ENCODE data around the gene GAK. TPM values are rescaled to one million over a fixed set of nuclear protein-coding genes. Genes with fewer than 3 reads are reported as not detected.

GAK gene
- total RNA-seq, 2 donors from 2014 or later, result 104 to 121 TPM

DNA sequence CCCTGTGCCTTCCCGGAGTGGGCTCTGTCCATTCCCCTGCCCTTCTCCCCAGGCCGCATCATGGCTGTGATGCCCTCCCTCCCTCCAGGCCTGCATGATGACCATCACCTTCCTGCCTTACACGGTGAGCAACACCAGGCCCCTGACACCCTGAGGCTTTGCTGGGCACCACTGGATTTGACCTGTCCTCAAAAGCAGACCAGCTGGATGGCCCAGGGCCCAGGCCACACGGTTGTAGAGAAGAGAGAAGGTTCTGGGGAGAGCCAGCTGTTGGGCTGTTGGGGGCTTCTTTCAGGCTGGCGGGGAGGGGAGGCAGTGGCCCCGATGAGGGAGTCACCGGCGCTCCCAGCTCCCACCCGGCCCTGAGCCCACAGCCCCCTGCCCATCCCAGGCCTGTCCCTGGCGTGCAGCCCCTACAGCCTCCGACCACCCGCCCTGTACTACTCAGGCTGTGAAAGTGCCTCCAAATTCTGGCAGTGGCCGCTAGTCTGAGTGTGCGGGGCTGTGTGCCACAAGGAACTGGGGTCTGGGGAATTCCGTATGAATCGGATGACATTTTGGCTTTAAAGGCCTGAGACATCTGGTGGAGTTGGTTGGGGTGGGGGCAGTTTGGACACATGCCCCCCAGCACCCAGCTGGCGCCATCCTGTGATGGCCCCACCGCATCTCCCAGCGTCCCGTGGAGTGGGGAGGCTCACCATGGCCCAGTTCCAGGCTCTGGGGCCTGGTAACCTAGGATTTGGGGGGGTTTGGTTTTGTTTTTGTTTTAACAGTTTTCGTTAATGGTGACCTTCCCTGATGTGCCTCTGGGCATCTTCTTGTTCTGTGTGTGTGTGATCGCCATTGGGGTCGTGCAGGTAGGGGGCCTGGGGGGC is 19.7 kb upstream of the GAK start:
- TF ChIP-seq, protein P1, sequence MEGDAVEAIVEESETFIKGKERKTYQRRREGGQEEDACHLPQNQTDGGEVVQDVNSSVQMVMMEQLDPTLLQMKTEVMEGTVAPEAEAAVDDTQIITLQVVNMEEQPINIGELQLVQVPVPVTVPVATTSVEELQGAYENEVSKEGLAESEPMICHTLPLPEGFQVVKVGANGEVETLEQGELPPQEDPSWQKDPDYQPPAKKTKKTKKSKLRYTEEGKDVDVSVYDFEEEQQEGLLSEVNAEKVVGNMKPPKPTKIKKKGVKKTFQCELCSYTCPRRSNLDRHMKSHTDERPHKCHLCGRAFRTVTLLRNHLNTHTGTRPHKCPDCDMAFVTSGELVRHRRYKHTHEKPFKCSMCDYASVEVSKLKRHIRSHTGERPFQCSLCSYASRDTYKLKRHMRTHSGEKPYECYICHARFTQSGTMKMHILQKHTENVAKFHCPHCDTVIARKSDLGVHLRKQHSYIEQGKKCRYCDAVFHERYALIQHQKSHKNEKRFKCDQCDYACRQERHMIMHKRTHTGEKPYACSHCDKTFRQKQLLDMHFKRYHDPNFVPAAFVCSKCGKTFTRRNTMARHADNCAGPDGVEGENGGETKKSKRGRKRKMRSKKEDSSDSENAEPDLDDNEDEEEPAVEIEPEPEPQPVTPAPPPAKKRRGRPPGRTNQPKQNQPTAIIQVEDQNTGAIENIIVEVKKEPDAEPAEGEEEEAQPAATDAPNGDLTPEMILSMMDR (conservative IDR thresholded peaks at IDR 0.05), result no peak
- peaks cover 13% of the 10 kb centered on the region for H3K36me3 Mint-ChIP-seq (ENCODE audit: low read depth)
- WGBS, 2 experiments (ENCODE audit: insufficient coverage in 1 of 2, insufficient read length in 1 of 2), result 92 to 94% methylated on average over 7 to 23 of the region's 23 CpGs

DNA sequence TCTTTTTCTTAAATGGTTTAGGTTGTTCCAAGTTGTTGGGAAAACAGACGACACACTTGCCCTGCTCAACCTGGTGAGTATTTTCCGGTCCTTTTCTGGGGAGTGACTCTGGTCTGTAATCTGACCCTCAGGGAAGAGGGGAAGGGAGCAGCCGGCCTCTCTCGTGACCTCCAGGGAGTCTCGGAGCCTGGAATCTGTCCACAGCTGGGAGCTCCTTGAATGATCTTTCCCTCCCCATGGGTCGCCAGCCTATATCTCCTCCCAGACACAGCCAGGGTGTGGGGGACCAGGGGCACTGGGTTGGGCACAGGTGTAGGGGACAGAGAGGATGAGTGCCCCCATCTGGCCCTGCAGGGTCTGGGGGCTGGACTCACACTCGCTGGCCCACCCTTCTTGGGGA is 19.1 kb upstream of the GAK start:
- Mint-ChIP-seq H3K4me1 (peaks cover 11% of the 10 kb centered on the region), H3K27ac (no peak overlapping the region), H3K36me3 (ENCODE audit: low read depth) (peaks cover 9% of the 10 kb centered on the region)

More for the DNA sequence above, 19.7 kb upstream of the GAK start:
- no peaks in the 10 kb centered on the region for H3K36me3 ChIP-seq (ENCODE audit: control insufficient read depth, insufficient read depth, low read length)
- no peaks in the 10 kb centered on the region for H3K4me1 ChIP-seq (ENCODE audit: control insufficient read depth, insufficient read depth, low read length)
- Mint-ChIP-seq H3K4me3 (no peak overlapping the region), H3K27ac (no peak overlapping the region), H3K27me3 (ENCODE audit: insufficient read depth) (no peaks in the 10 kb centered on the region), H3K4me1 (peaks cover 11% of the 10 kb centered on the region), H3K9me3 (no peaks in the 10 kb centered on the region)
- DNase-seq, result no peak
- H3K27ac ChIP-seq (ENCODE audit: low read depth, low read length), result no peak overlapping the region
- H3K9me3 ChIP-seq (ENCODE audit: control insufficient read depth, low read length), result no peaks in the 10 kb centered on the region
- H3K4me3 ChIP-seq (ENCODE audit: low read length), result no peak overlapping the region
- no peaks in the 10 kb centered on the region for H3K27me3 ChIP-seq (ENCODE audit: control insufficient read depth, insufficient read depth, low read length, poor library complexity, severe bottlenecking)
- no peak overlapping the region for H3K9ac ChIP-seq (ENCODE audit: extremely low read depth, low read length, poor library complexity, severe bottlenecking)

DNA sequence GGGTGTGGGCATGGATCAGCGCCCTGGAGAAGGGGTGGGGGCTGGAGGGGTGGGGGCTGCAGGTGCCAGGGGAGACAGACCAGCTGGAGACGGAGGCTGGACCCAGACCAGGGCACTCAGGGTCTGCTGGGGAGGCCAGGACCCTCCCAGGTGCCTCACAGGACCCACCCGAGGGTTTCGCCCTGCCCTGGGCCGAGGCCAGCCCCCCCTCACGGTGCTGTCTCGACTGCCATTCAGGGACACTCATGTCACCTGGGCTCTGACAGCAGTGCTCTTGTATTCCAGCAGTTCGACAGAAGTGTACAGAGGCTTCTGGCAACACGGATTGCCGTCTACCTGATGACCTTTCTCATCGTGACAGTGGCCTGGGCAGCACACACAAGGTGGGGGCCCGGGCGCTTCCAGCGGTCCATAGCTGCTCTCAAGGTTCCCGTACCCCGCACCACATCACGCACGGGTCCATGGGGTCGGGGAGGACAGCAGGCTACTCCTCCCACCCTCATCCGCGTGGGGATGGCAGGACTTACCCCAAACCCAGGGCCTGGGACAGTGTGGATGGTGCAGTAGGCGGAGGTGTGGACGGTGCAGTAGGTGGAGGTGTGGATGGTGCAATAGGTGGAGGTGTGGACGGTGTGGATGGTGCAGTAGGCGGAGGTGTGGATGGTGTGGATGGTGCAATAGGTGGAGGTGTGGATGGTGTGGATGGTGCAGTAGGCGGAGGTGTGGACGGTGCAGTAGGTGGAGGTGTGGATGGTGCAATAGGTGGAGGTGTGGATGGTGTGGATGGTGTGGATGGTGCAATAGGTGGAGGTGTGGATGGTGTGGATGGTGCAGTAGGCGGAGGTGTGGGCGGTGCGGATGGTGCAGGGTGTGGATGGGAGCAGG is 18.3 kb upstream of the GAK start:
- no peaks in the 10 kb centered on the region for H3K9me3 ChIP-seq (ENCODE audit: control insufficient read depth, low read length)
- no peak overlapping the region for H3K27ac Mint-ChIP-seq
- peaks cover 9% of the 10 kb centered on the region for H3K4me1 ChIP-seq (ENCODE audit: control insufficient read depth, insufficient read depth, low read length)
- no peak overlapping the region for H3K9ac ChIP-seq (ENCODE audit: extremely low read depth, low read length, poor library complexity, severe bottlenecking)
- WGBS, 2 experiments (ENCODE audit: insufficient coverage in 1 of 2, insufficient read length in 1 of 2), result 94 to 96% methylated on average over 12 to 30 of the region's 30 CpGs
- H3K27me3 ChIP-seq (ENCODE audit: control insufficient read depth, insufficient read depth, low read length, poor library complexity, severe bottlenecking), result no peaks in the 10 kb centered on the region
- no peak overlapping the region for H3K4me3 Mint-ChIP-seq
- H3K36me3 Mint-ChIP-seq (ENCODE audit: low read depth), result peaks cover 9% of the 10 kb centered on the region
- no peaks in the 10 kb centered on the region for H3K27me3 Mint-ChIP-seq (ENCODE audit: insufficient read depth)
- H3K4me3 ChIP-seq (ENCODE audit: low read length), result no peak overlapping the region
- H3K36me3 ChIP-seq (ENCODE audit: control insufficient read depth, insufficient read depth, low read length), result no peaks in the 10 kb centered on the region
- TF ChIP-seq, protein P1 (conservative IDR thresholded peaks at IDR 0.05), result no peak
- DNase-seq, result no peak
- H3K9me3 Mint-ChIP-seq, result no peaks in the 10 kb centered on the region
- H3K27ac ChIP-seq (ENCODE audit: low read depth, low read length), result no peak overlapping the region
- H3K4me1 Mint-ChIP-seq, result peaks cover 19% of the 10 kb centered on the region

More for the DNA sequence above, 19.1 kb upstream of the GAK start:
- H3K9me3 ChIP-seq (ENCODE audit: control insufficient read depth, low read length), result no peaks in the 10 kb centered on the region
- H3K4me3 ChIP-seq (ENCODE audit: low read length), result no peak overlapping the region
- DNase-seq, result peak; percentile 48
- 64 to 78% methylated on average over 3 to 7 of the region's 7 CpGs for WGBS, 2 experiments (ENCODE audit: insufficient coverage in 1 of 2, insufficient read length in 1 of 2)
- Mint-ChIP-seq H3K27me3 (ENCODE audit: insufficient read depth) (no peaks in the 10 kb centered on the region), H3K9me3 (no peaks in the 10 kb centered on the region), H3K4me3 (no peak overlapping the region)
- H3K9ac ChIP-seq (ENCODE audit: extremely low read depth, low read length, poor library complexity, severe bottlenecking), result no peak overlapping the region
- H3K36me3 ChIP-seq (ENCODE audit: control insufficient read depth, insufficient read depth, low read length), result no peaks in the 10 kb centered on the region
- H3K4me1 ChIP-seq (ENCODE audit: control insufficient read depth, insufficient read depth, low read length), result peaks cover under 1% of the 10 kb centered on the region
- TF ChIP-seq, protein P1 (conservative IDR thresholded peaks at IDR 0.05), result no peak
- no peak overlapping the region for H3K27ac ChIP-seq (ENCODE audit: low read depth, low read length)
- no peaks in the 10 kb centered on the region for H3K27me3 ChIP-seq (ENCODE audit: control insufficient read depth, insufficient read depth, low read length, poor library complexity, severe bottlenecking)
